GM13977 (cell line): ENCODE measurements around the gene AQP12B.
"Not testable (repeated sequence)": the region's sequence is repeated elsewhere in the genome, so short reads cannot be mapped to it uniquely, and the experiment has no call there.

Experiments
- DNase-seq: peaks from one replicate; pipeline ENCODE4 v3.0.0; 2012; ENCODE audit warnings: low spot score
- CTCF ChIP-seq: IDR thresholded peaks from 2 replicates; pipeline ENCODE4 v1.5.1; 2012; ENCODE audit warnings: mild to moderate bottlenecking, control low read depth; ENCODE audit not compliant: insufficient read depth; ENCODE audit errors: extremely low read depth, missing control alignments
- in situ Hi-C: fragments of 300-500 bp; cut with MboI; formaldehyde crosslinking; loops from one replicate; pipeline ENCODE4 v1.12.0; 2022; ENCODE audit warnings: low sequenced_read_pairs, low pct_unique_long_range_greater_than_20kb, mixed read lengths, inconsistent platforms; ENCODE audit not compliant: unreplicated experiment

AQP12B gene

DNA sequence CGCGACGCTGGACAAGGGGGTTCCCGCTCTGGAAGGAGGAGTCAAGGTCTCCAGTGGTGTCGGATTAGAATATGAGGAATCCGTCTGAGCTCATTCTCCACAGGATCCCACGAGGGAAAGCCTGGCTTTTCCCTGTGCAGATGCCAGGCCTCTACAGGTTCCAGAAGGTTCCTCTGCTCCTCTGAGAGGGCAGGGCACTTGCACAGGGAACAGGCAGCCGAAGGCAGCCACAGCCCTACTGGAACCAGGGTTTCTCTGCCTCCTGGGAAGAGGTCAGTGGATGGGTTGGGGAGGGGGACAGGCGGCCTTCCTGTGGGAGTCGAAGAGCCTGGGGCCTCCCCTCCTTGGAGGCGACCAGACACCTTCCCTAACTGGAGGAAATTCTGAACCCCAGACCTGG is 7.3 kb upstream of the AQP12B start:
- in situ Hi-C loops, result no loop called here
- DNase-seq, result no peak
- no peak for TF ChIP-seq CTCF

- in situ Hi-C loops, result no loop called here
- DNase-seq, result peak; percentile 35
- no peak for TF ChIP-seq CTCF
Measured at GRCh38 chr2:240688553-240688919, 5.9 kb upstream of the AQP12B start.

DNA sequence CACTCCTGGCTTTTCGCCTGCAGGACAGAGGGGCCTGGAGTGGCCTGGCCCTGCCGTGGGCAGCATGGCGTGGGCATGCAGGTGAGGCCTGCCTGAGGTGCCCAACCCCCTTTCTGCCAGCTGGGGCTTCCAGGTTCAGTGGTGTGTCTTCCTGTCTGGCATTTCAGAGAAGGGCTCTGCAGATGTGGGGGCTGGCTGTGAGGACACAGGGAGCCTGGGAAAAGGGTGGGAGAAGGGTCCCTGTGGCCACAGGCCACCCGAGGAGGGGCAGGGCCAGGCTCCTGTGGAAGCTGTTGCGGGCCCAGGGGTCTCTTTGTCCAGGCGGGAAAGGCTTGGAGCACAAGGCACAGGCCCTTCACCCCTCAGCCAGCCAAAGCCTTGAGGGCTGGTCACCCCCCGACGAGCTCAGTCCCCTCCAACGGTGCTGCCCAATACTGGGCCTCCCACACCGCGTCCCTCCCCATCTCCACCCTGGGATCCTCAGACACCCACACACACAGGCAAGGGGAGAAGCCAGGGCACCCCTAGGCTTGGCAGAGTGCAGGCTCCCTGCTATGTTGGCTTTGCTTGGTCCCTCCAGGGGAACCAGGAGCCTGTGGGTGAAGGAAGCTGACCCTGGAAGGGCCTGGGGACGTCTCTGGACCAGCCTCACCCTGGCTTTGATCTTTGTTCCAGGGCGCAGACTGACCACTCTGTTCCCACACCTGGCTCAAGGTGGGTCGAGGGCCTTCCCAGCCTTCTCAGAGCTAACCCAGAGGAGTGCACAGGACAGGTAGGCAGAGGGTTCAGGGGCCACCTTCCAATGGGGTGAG is 5.3 kb upstream of the AQP12B start:
- no peak for DNase-seq
- in situ Hi-C loops, result no loop called here
- no peak for TF ChIP-seq CTCF

DNA sequence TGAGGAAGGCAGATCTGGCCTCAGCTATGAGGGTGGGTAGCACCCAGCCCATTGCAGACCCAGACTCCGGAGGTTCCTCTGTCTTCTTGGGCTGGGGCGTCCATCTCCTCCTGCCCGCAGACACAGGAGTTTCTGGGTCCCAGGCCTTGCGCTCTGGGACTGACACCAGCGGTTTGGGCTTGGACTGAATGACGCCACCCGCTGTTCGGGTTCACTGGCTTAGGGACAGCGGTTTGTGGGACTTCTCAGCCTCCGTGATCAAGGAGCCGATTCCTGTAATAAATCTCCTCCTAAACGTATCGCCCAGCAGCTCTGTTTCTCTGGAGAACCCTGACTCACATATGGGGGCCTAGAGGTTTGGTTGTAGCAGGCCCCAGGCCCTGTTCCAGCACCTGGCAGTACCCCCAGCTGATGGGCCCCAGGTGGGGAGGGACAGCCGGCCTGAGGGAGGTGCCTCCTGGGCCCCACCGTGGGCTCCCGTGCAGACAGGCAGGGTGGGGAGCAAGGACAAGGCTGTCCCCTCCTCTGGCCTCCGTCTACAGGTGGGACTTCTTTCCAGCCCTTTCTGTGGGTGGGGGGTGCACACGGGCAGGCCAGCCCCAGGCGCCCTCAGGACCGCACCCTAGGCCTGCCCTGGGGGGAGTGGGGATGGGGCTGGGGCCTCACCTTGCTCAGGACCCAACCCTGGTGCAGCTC is 4.5 kb upstream of the AQP12B start:
- peak; percentile 30 for DNase-seq
- in situ Hi-C loops, result no loop called here
- TF ChIP-seq CTCF, result no peak

GRCh38 chr2:240686460-240686859 is 3.8 kb upstream of the AQP12B start:
- DNase-seq, result peak; percentile 45
- in situ Hi-C loops, result no loop called here
- no peak for TF ChIP-seq CTCF

GRCh38 chr2:240685771-240686371 is 3.2 kb upstream of the AQP12B start:
- in situ Hi-C loops, result no loop called here
- peak; percentile 56 for DNase-seq
- TF ChIP-seq CTCF, result no peak

GRCh38 chr2:240683980-240684728 is 1.5 kb upstream of the AQP12B start:
- in situ Hi-C loops, DNase-seq: not testable (repeated sequence)

- in situ Hi-C loops, DNase-seq: not testable (repeated sequence)
Measured at GRCh38 chr2:240683329-240683979, 769 bp upstream of the AQP12B start.

DNA sequence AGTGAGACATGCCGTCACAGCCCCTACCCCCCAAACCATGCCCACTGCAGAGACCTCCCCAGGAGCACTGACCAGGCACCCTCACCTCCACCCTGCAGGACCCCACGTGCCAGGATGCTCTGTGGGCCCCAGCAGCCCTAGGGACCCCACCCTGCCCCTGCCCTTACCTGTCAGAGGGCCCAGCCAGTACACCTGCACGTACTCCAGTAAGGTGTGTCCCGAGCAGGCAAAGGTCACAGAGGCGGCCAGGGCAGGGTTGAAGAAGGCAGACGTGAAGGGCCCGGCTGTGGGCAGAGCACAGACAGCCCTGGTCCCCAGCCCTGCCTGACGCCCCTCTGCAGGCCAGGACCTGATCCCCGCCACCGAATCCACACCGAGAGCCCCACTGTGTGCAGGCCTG is 2.5 kb downstream of the AQP12B start:
- in situ Hi-C loops, DNase-seq: not testable (repeated sequence)
